Fibroblast of lung (primary cell): Measurements from ENCODE around the gene TGDS.

ENCODE experiments used
- CTCF ChIP-seq, 2 donors: IDR thresholded peaks in 1 of 2; conservative IDR thresholded peaks in 1 of 2; 1 replicate in 1 of 2; 2 replicates in 1 of 2; pipeline ENCODE4 v1.5.1; 2011 to 2012; ENCODE audit warnings: low read length in 2 of 2, control low read depth in 1 of 2, inconsistent platforms in 1 of 2, low read depth in 1 of 2, mild to moderate bottlenecking in 1 of 2
- EZH2 ChIP-seq: IDR thresholded peaks from 2 replicates; pipeline ENCODE4 v1.5.1; 2012; ENCODE audit warnings: low read length, control low read depth, mild to moderate bottlenecking; ENCODE audit errors: missing control alignments

GRCh38 chr13:94534166-94534565 is 61.8 kb downstream of the TGDS start:
- TF ChIP-seq CTCF (conservative IDR thresholded peaks at IDR 0.05 in 1 of 2, IDR thresholded peaks at IDR 0.05 in 1 of 2; ENCODE audit: low read depth in 1 of 2, low read length in 2 of 2) (no peak), EZH2 (no peak)
